Coronary artery (tissue), 2 donors: Measurements from ENCODE around the gene SAXO1.

ENCODE experiments used
- DNase-seq: peaks from one replicate; pipeline ENCODE4 v3.0.0-alpha.2; 2017; ENCODE audit warnings: low spot score
- H3K27ac ChIP-seq, 2 donors: fragments of 200-600 bp; sonication (generic); one replicate each; pipeline ENCODE4 v1.5.1; 2016 to 2019
- H3K4me3 ChIP-seq: fragments of 200-600 bp; sonication (generic); 2 replicates; pipeline ENCODE4 v1.5.1; 2016; ENCODE audit warnings: mild to moderate bottlenecking, moderate library complexity
- TF ChIP-seq, protein P1 (sequence below): fragments of 200-600 bp; sonication (generic); IDR thresholded peaks from one replicate; pipeline ENCODE4 v1.5.1; 2019; ENCODE audit warnings: antibody characterized with exemption

The SAXO1 gene

DNA sequence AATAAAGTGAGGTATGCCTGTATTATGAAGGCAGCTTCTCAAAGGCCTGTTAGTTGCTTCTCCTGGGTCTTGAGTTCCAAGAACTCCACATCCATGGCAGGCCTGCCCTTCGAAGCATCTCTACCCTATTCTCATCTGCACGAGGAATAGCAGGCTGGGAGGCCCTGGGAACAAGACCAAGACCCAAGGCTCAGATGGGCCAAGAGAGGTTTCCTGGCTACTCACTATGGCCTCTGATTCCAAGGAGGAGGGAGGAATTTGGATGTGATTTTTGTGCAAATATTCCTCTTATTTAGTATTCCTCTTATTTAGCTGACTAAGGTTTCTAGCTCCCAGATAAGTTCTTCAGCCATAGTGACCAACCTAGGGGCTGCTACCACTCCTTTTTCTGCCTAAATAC is 151.3 kb downstream of the SAXO1 start:
- no peak for DNase-seq
- TF ChIP-seq, protein P1, sequence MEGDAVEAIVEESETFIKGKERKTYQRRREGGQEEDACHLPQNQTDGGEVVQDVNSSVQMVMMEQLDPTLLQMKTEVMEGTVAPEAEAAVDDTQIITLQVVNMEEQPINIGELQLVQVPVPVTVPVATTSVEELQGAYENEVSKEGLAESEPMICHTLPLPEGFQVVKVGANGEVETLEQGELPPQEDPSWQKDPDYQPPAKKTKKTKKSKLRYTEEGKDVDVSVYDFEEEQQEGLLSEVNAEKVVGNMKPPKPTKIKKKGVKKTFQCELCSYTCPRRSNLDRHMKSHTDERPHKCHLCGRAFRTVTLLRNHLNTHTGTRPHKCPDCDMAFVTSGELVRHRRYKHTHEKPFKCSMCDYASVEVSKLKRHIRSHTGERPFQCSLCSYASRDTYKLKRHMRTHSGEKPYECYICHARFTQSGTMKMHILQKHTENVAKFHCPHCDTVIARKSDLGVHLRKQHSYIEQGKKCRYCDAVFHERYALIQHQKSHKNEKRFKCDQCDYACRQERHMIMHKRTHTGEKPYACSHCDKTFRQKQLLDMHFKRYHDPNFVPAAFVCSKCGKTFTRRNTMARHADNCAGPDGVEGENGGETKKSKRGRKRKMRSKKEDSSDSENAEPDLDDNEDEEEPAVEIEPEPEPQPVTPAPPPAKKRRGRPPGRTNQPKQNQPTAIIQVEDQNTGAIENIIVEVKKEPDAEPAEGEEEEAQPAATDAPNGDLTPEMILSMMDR: no peak
- Histone ChIP-seq H3K4me3 (no peak overlapping the region), H3K27ac (no peak overlapping the region)

DNA sequence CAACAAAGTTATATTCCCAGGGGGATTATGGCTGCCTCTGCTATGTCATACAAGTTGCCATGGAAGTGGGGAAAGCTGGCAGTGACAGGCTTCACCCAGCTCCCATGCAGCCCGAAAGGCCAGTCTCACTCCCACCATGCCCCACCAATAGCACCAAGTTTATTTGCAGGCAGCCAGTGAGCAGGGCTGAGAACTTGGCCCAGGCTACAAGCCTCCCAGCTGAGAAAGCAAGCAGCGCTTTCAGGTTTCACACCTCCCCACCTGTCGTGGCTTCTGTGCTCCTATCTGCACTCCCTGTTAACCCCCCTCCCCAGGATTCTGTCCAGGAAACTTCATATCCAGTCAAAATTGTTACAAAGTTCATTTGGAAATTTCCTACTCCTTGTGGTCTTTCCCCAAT is 155.0 kb downstream of the SAXO1 start:
- Histone ChIP-seq H3K27ac (no peak overlapping the region), H3K4me3 (no peak overlapping the region)
- TF ChIP-seq, protein P1: no peak
- DNase-seq: no peak
